CD4-positive, alpha-beta T cell treated with Interleukin-12 subunit alpha and Interleukin-12 subunit beta, for 1 hour (primary cell): ENCODE data around the gene CTBP2.

Source experiments
- DNase-seq: peaks from one replicate; pipeline ENCODE4 v3.0.0-alpha.2; 2020

Gene CTBP2

GRCh38 chr10:125003146-125003900, 157.0 kb downstream of the CTBP2 start:
- no peak for DNase-seq

GRCh38 chr10:125002423-125003145, 157.8 kb downstream of the CTBP2 start:
- no peak for DNase-seq

GRCh38 chr10:125002047-125002422, 158.3 kb downstream of the CTBP2 start:
- no peak for DNase-seq

GRCh38 chr10:125001313-125002046, 158.9 kb downstream of the CTBP2 start:
- DNase-seq, result no peak

GRCh38 chr10:125000366-125001312, 159.7 kb downstream of the CTBP2 start:
- DNase-seq, result no peak

- DNase-seq, result no peak
Measured at GRCh38 chr10:124999433-125000365, 160.7 kb downstream of the CTBP2 start.

GRCh38 chr10:124998624-124999291, 161.6 kb downstream of the CTBP2 start:
- DNase-seq, result no peak

- DNase-seq, result no peak
Measured at GRCh38 chr10:124997771-124998623, 162.4 kb downstream of the CTBP2 start.

GRCh38 chr10:124997306-124997705, 163.1 kb downstream of the CTBP2 start:
- no peak for DNase-seq

GRCh38 chr10:124996854-124997215, 163.5 kb downstream of the CTBP2 start:
- no peak for DNase-seq

GRCh38 chr10:124996127-124996853, 164.1 kb downstream of the CTBP2 start:
- DNase-seq, result no peak

- DNase-seq, result no peak
Measured at GRCh38 chr10:124995605-124996004, 164.8 kb downstream of the CTBP2 start.

GRCh38 chr10:124994573-124995473, 165.5 kb downstream of the CTBP2 start:
- no peak for DNase-seq

GRCh38 chr10:124993736-124994451, 166.5 kb downstream of the CTBP2 start:
- no peak for DNase-seq

- DNase-seq, result no peak
Measured at GRCh38 chr10:124993345-124993708, 167.0 kb downstream of the CTBP2 start.

GRCh38 chr10:124992462-124993344, 167.7 kb downstream of the CTBP2 start:
- DNase-seq, result peak; percentile 21
